Hepatocyte (in vitro differentiated cells): ENCODE measurements around the gene SRRM3.

Source experiments
- CTCF ChIP-seq: fragments of 200-600 bp; sonication (generic); IDR thresholded peaks from 2 replicates; pipeline ENCODE4 v1.5.1; 2016; ENCODE audit warnings: antibody characterized with exemption, mild to moderate bottlenecking; ENCODE audit not compliant: poor library complexity
- EZH2 ChIP-seq: fragments of 200-600 bp; sonication (generic); IDR thresholded peaks from 2 replicates; pipeline ENCODE4 v1.6.1; 2016; ENCODE audit warnings: antibody characterized with exemption, mild to moderate bottlenecking, borderline replicate concordance
- EZH2phosphoT487 ChIP-seq: fragments of 200-600 bp; sonication (generic); IDR thresholded peaks from one replicate; pipeline ENCODE4 v1.6.1; 2018; ENCODE audit warnings: antibody characterized with exemption, mild to moderate bottlenecking, low read depth, moderate library complexity; ENCODE audit not compliant: unreplicated experiment, severe bottlenecking

DNA sequence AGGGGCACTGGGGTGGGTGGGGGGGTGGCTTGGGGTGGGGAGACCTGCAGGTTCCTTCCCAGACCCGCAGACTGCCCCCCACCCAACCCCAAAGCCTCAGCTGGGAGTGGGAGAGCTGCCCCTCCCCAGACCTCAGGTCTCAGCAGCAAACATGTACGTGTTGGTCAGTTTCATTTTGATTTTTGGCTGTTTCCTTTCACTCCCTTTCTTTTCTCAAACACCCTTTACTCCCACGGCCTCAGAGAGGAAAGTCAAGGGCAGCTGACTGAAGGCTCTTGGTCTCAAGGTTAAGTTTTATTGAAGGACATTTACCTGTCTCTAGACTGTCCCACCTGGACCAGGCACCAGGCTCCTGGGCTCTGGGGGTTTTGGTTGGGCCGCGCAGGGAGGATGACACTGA lies 66.7 kb downstream of the SRRM3 start:
- TF ChIP-seq CTCF = no peak
- no peak for TF ChIP-seq EZH2phosphoT487
- TF ChIP-seq EZH2 = no peak
